Measurements from ENCODE around the gene ZCCHC17. TPM values are rescaled to one million over a fixed set of nuclear protein-coding genes. Genes with fewer than 3 reads are reported as not detected.

ZCCHC17 gene
- total RNA-seq, 1 experiment from 2014 or later, result 48.8 TPM

GRCh38 chr1:31397360-31398095 lies 100.7 kb downstream of the ZCCHC17 start:
- Histone ChIP-seq H3K36me3 (ENCODE audit: insufficient read depth, low read length, poor library complexity, severe bottlenecking) (no peaks in the 10 kb centered on the region), H3K27me3 (replicated peaks; ENCODE audit: insufficient read depth, low read depth, low read length, poor library complexity) (no peaks in the 10 kb centered on the region), H3K4me3 (ENCODE audit: low read depth, low read length, poor library complexity, severe bottlenecking) (no peak overlapping the region), H3K9me3 (ENCODE audit: low read depth, low read length, poor library complexity, severe bottlenecking) (no peaks in the 10 kb centered on the region), H3K27ac (ENCODE audit: low read depth, low read length, poor library complexity, severe bottlenecking) (no peak overlapping the region), H3K4me1 (ENCODE audit: insufficient read depth, low read length, poor library complexity, severe bottlenecking) (peaks cover 3% of the 10 kb centered on the region)
- ChIA-PET POLR2A (ENCODE audit: low non-redundant PET) (no interaction called here), CTCF (no interaction called here)
- no TSS peak for BruUV-seq (replicated peaks)
- intact Hi-C loops (cut with micrococcal nuclease; ENCODE audit: unreplicated experiment), result loop anchor here (2.0 to 10.0 kb wide), 2 partner anchors 151 to 387 kb away; no protein-coding TSS in a partner anchor
- DNase-seq (ENCODE audit: low spot score), result no peak
- no peak for TF ChIP-seq CTCF (conservative IDR thresholded peaks at IDR 0.05; ENCODE audit: low read depth, low read length)
- no peak for TF ChIP-seq EZH2 (IDR thresholded peaks at IDR 0.05; ENCODE audit: borderline replicate concordance, low read depth, low read length, poor library complexity, severe bottlenecking)

GRCh38 chr1:31398246-31398645 lies 101.4 kb downstream of the ZCCHC17 start:
- ChIA-PET POLR2A (ENCODE audit: low non-redundant PET) (no interaction called here), CTCF (no interaction called here)
- TF ChIP-seq EZH2 (IDR thresholded peaks at IDR 0.05; ENCODE audit: borderline replicate concordance, low read depth, low read length, poor library complexity, severe bottlenecking), result no peak
- TF ChIP-seq CTCF (conservative IDR thresholded peaks at IDR 0.05; ENCODE audit: low read depth, low read length), result no peak
- Histone ChIP-seq H3K4me1 (ENCODE audit: insufficient read depth, low read length, poor library complexity, severe bottlenecking) (peaks cover 3% of the 10 kb centered on the region), H3K27me3 (replicated peaks; ENCODE audit: insufficient read depth, low read depth, low read length, poor library complexity) (no peaks in the 10 kb centered on the region), H3K36me3 (ENCODE audit: insufficient read depth, low read length, poor library complexity, severe bottlenecking) (no peaks in the 10 kb centered on the region), H3K27ac (ENCODE audit: low read depth, low read length, poor library complexity, severe bottlenecking) (no peak overlapping the region), H3K4me3 (ENCODE audit: low read depth, low read length, poor library complexity, severe bottlenecking) (no peak overlapping the region), H3K9me3 (ENCODE audit: low read depth, low read length, poor library complexity, severe bottlenecking) (no peaks in the 10 kb centered on the region)
- no peak for DNase-seq (ENCODE audit: low spot score)
- intact Hi-C loops (cut with micrococcal nuclease; ENCODE audit: unreplicated experiment), result loop anchor here (10.0 kb wide), 1 partner anchor 387 kb away; no protein-coding TSS in a partner anchor
- no TSS peak for BruUV-seq (replicated peaks)

GRCh38 chr1:31399976-31400375 lies 103.1 kb downstream of the ZCCHC17 start:
- Histone ChIP-seq H3K4me1 (ENCODE audit: insufficient read depth, low read length, poor library complexity, severe bottlenecking) (peaks cover under 1% of the 10 kb centered on the region), H3K27ac (ENCODE audit: low read depth, low read length, poor library complexity, severe bottlenecking) (no peak overlapping the region), H3K27me3 (replicated peaks; ENCODE audit: insufficient read depth, low read depth, low read length, poor library complexity) (no peaks in the 10 kb centered on the region), H3K4me3 (ENCODE audit: low read depth, low read length, poor library complexity, severe bottlenecking) (no peak overlapping the region), H3K9me3 (ENCODE audit: low read depth, low read length, poor library complexity, severe bottlenecking) (no peaks in the 10 kb centered on the region), H3K36me3 (ENCODE audit: insufficient read depth, low read length, poor library complexity, severe bottlenecking) (no peaks in the 10 kb centered on the region)
- ChIA-PET POLR2A (ENCODE audit: low non-redundant PET) (no interaction called here), CTCF (no interaction called here)
- BruUV-seq (replicated peaks), result no TSS peak
- TF ChIP-seq EZH2 (IDR thresholded peaks at IDR 0.05; ENCODE audit: borderline replicate concordance, low read depth, low read length, poor library complexity, severe bottlenecking) (no peak), CTCF (conservative IDR thresholded peaks at IDR 0.05; ENCODE audit: low read depth, low read length) (no peak)
- intact Hi-C loops (cut with micrococcal nuclease; ENCODE audit: unreplicated experiment), result loop anchor here (10.0 kb wide), 1 partner anchor 385 kb away; no protein-coding TSS in a partner anchor
- DNase-seq (ENCODE audit: low spot score), result no peak
